Measurements from ENCODE around the gene SF3A1.

Gene SF3A1

GRCh38 chr22:30321461-30321860 lies 35.2 kb downstream of the SF3A1 start:
- DNase-seq, result no peak

GRCh38 chr22:30320021-30320556 lies 36.6 kb downstream of the SF3A1 start:
- no peak for DNase-seq

GRCh38 chr22:30318799-30319419 lies 37.8 kb downstream of the SF3A1 start:
- no peak for DNase-seq

- DNase-seq, result no peak
These were observed 38.9 kb downstream of the SF3A1 start for GRCh38 chr22:30317778-30318177.

DNA sequence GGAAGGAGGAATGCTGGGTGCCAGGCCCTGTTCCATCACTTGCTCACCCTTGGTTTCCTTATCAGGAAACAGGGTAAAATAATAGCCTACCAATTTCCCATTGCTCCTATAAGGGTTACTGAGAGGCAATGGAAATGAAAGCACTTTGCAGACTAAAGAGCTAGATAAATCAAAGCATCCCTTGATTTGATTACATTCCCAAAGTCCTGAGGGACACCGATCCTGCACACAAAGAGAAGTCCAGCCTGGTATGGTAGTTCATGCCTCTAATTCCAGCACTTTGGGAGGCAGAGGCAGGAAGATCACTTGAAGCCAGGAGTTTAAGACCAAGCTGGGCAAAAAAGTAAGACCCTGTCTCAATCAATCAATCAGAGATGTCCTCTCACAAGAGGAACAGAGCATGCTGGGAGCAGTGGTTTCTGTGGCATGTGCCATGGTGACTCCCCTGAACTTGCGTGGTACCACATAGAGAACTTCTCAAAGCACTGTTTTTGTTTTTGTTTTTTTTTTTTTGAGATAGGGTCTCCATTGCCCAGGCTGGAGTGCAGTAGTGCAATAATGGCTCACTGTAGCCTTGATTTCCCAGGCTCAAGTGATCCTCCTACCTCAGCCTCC lies 40.6 kb downstream of the SF3A1 start:
- no peak for DNase-seq

DNA sequence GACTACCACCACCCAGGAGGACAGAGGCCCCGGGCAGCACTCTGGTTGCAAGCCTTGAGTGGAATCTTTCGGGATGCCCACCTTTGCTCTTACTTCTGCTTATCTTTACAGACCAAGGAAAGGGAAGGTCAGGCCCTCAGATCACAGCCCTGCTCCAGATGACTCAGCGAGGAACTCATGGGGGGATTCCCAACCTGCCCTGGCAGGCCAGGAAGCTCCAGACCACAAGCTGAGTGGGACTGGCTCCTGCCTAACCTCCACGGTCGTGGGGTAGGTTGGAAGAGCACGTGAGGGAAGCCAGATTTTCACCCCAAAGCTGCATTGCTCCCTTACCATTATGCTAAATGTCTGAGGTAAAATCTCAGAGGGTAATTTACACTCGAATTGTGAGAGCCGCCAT lies 41.8 kb downstream of the SF3A1 start:
- no peak for DNase-seq

DNA sequence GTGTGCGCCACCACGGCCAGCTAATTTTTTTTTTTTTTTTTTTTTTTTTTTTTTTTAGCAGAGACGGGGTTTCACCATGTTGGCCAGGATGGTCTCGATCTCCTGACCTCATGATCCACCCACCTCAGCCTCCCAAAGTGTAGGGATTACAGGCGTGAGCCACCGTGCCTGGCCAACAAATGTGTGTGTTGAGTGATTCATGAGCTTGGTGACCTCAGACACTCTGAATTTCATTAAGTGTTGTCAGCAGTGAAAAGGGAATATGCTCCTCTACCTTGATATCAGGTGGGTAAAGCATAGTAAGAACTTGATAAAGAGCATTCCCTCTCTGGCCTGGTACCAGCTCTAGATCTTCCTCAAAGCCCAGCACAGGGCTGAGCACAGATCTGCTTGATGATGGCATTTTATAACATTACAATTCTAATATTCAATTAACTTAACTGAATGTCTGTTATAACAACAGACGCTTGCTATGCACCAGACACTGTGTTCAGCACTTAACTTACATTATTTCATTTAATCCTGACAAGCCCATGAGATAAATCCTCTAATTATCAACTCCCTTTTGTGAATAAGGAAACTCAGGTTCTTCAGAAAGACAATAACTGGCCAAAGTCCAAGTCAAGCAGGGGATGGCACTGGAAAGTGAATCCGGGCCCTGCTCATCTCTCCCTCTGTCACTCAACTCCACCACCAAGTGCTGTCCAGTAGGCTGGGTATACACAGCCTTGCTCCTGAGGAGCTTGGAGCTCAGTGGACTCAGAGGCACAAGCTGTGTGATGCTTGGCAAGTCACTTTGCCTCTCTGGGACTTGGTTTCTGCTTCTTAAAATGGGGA lies 42.9 kb downstream of the SF3A1 start:
- no peak for DNase-seq

DNA sequence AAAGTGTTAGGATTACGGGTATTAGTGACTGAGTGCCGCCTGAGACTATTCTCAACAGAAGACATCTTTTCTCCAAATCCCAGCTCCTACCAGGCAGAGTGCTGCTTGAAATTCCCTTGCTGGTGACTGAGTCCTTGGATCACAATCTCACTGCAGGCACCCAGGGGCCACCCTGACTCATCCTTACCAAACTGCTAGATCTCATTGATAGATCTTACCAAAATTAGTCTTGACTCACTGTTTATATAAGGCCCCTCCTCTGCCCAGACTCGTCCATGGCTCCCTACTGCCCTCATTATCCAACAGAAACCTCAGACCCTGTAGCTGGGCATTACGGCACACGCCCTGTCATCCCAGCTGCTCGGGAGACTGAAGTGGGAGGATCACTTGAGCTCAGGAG lies 44.6 kb downstream of the SF3A1 start:
- no peak for DNase-seq

DNA sequence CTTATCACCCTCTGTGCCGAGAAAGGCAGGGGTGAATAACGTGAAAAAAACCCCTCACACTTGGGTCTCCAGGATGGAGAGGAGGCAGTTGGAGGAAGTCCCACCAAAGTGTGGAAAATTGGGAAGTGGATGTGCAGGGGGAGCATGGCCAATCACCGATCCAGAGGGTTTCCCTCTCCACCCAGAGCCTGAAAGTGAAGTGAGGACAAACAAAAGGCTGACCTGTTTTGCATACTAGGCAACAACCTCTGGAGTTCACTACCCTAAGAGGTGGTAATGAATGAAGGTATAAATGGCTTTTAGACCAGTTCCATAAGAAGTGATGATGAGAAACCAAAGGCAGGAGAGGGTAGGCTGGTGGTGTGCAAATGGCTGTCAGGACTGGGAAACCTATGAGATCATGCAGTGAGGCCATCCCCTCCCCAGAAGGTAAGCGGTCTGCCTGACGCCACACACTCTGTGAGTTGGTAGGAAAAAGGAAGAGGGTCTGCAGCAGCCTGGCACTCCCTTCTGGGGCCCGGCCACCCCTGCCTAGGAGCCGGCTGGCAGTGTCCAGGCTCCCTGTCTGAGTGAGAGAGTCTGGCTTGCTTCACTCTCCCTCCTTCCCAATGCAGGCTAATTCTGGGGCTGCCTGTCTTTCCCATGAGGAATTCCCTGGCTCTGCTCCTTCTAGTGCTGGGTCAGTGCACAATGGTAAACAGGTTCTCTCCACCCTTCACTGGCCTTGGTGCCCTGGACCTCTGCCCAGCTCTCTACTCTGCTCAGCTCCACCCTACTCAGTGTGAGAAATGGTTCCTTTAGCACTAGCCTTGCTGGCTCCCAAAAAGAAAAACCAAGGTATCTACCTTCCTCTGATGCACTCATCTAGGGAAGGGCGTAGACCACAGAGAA lies 45.6 kb downstream of the SF3A1 start:
- DNase-seq, result no peak

GRCh38 chr22:30309951-30310741 lies 46.5 kb downstream of the SF3A1 start:
- DNase-seq, result peak; percentile 38

DNA sequence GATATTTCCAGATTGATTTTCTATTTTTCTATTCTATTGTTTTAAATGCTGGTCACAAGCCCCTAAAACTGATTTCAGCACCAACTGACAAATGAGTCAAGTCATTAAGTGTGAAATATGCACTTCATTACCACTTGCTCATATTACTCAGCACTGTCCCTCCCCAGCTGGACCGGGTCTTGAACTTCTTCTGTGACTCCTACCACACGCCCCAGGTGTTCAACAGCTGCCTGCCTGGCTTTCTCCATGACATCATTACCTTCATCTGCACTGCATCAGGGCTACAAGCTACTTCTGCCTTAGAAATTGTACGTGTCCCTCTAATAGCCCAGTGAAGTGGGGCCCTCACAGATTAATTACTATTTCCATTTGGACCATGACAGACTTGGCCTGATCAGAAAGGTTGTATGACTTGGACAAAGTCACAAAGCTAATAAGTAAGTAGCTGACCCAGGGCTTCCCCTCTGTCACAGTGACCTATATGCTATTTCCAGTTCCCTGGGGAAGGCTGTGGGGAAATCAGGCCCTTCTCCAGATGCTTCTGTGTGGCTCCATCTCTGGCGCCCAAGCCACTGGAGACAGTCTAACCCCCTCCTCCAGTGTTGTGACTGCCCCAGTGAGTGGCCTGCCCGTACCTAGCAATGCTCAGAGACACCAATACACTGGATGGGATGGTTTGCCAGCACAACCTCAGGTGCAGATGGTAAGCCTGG lies 48.0 kb downstream of the SF3A1 start:
- DNase-seq, result no peak

GRCh38 chr22:30308093-30308492 lies 48.6 kb downstream of the SF3A1 start:
- no peak for DNase-seq

GRCh38 chr22:30307041-30307574 lies 49.6 kb downstream of the SF3A1 start:
- no peak for DNase-seq

GRCh38 chr22:30306627-30307011 lies 50.1 kb downstream of the SF3A1 start:
- DNase-seq, result no peak

DNA sequence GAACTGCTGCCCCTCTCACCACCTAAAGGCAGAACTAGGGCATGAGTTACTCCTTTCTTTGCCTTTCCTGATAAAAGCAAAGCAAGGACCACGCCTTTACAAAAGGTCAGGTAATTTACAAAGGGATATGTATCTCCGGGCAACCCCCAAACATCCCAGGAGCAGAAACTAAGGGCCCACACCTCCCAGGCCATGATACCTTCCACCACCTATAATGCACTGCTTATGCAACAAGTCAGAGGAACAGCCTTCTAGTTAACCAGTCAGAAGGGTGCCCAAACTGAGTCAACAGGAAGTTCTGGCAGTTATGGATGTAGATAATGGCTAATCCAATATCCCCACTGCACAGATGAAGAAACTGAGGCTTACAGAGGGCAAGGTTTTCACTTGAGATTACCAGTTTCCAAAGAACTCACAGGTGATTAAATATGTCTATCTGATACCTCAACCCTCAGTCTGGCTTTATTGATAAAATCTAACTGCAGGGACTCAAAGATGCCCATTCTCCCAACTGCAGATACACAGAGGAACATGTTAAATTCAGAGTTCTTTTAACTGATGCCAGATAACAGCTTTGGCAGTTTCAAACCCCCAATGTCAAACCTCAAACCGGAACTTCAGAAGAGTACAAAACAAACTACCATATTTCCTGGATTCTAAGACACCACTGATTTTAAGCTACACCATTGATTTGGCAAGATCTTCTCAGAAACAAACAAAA lies 50.6 kb downstream of the SF3A1 start:
- DNase-seq, result no peak

DNA sequence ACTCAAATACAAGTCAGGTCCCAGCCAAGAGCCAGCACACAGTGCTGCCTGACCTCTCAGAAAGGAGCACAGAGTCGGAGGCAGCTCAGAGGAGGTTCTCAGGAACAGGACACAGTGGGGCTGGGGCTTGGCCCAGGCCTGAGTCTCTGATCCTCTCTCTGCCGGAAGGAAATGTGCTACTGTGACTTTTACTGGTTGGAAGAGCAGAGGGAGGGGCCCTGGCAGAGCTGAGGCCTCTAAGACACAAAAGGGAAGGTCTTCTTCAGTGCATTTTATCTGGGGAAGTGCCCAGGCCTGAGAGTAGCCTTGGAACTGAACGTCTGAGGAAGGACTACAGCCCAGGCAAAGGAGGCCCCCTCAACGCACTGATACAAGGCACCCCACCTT lies 51.2 kb downstream of the SF3A1 start:
- DNase-seq, result no peak

DNA sequence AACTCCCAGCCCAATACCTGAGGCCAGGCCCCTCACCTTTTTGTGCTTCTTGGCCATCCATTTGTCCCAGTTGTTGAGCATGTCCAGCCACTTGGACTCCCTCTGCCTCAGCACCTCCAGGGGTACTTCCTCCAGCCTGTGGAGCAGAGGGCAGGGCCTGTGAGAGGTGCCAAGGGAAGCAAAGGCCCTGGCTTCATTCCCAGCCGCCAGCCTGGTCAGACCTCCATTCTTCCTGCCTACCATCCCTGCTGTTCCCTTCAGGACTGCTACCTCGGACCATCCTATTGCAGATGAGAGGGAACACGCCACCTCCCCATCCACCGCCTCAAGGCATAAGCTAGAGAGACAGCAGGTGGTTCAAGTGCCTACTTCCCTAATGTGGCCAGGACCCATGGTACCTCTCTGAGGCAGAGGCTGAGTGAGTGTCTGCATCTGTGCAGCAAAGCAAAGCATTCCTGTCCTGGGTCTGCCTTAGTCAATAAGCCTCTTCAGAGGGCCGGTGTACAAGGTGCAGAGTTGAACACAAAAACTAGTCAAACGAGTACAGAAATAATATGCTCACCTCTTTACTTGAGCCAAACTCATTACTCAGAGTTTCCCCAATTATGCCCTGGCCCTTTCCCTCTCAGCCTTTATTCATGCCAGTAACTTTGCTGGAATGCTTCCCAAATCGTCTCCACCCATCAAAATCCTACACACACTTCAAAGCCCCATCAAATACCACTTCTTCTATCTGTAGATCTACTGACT lies 52.0 kb downstream of the SF3A1 start:
- DNase-seq, result peak; percentile 51

- DNase-seq, result no peak
These were observed 53.9 kb downstream of the SF3A1 start for GRCh38 chr22:30302810-30303138.

GRCh38 chr22:30301995-30302809 lies 54.5 kb downstream of the SF3A1 start:
- no peak for DNase-seq
